H1 (cell line): ENCODE measurements around the gene MEGF11. TPM values are rescaled to one million over a fixed set of nuclear protein-coding genes. Genes with fewer than 3 reads are reported as not detected.

Source experiments
- CHD7 ChIP-seq: fragments of 300-600 bp; sonication (generic); IDR thresholded peaks from 2 replicates; pipeline ENCODE4 v1.7.1; 2012; ENCODE audit warnings: low read length, moderate library complexity, mild to moderate bottlenecking, inconsistent platforms; ENCODE audit not compliant: insufficient replicate concordance
- CTBP2 ChIP-seq: IDR thresholded peaks from 2 replicates; pipeline ENCODE4 v1.7.0; 2011; ENCODE audit warnings: borderline replicate concordance, mild to moderate bottlenecking, moderate library complexity, mixed read lengths, low read length; ENCODE audit not compliant: insufficient read depth, insufficient read length
- SP2 ChIP-seq: IDR thresholded peaks from 2 replicates; pipeline ENCODE4 v1.6.1; 2012; ENCODE audit warnings: mild to moderate bottlenecking, low read length, inconsistent platforms
- TAF7 ChIP-seq: optimal IDR thresholded peaks from 2 replicates; pipeline ENCODE3; 2011; ENCODE audit warnings: low read depth, mild to moderate bottlenecking, inconsistent platforms, low read length, moderate library complexity, borderline replicate concordance
- polyA plus RNA-seq, 7 experiments: library from polyadenylated mRNA; depleted of rRNA in 3 of 7; stranded (reverse) in 5 of 7; unstranded in 2 of 7; fragments of >200 nt in 5 of 7; fragments of 200-250 nt in 2 of 7; gene quantifications; 1 replicate in 5 of 7; 2 replicates in 1 of 7; 4 replicates in 1 of 7; pipeline versions ENCODE4 v1.2.1 to v1.2.3, GENCODE V29; 2011 to 2013; ENCODE audit warnings: missing spikeins in 2 of 7, mixed read lengths in 2 of 7
- total RNA-seq: library from RNA; stranded (reverse); fragmentation: NEBNext Ultra II Directional; extraction: Animal tissue kit (Norgen Biotek cat#: 25700); gene quantifications from 2 replicates; pipeline ENCODE4 v1.2.1, GENCODE V29; 2021

Gene MEGF11
- total and polyA plus RNA-seq, 2 of the 8 experiments (the other 6 are each of a cell fraction or from before 2014, with no cell fraction given) = 4.4 to 4.8 TPM

- TF ChIP-seq CHD7 (no peak), TAF7 (no peak), SP2 (no peak), CTBP2 (no peak)
These were observed 21.3 kb downstream of the MEGF11 start (continued) for GRCh38 chr15:66232267-66232625.
